Measurements from ENCODE around the gene BRAF.
"Not testable (repeated sequence)": the region's sequence is repeated elsewhere in the genome, so short reads cannot be mapped to it uniquely, and the experiment has no call there.

The BRAF gene

DNA sequence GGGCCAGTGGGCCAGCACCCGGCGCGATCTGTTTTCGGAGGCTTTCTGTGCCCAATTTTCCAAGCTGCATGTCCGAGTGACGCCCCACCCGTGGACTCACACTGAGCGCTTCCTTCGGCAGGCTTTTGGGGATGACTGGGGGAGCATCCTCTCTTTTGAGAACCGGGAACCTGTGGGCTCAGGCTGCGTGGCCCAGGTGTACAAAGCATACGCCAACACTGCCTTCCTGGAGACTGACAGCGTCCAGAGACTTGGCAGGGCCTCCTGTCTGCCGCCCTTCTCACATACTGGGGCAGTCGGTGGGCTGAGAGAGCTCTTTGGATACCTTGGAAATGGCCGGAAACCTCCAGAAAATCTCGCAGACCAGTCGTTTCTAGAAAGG, 251.0 kb downstream of the BRAF start:
- in situ Hi-C loops (cut with HindIII; ENCODE audit: low sequenced_read_pairs), result no loop called here
- peak overlapping the region; percentile 59 for H3K4me3 ChIP-seq (ENCODE audit: low read depth, low read length)
- DNase-seq (ENCODE audit: low read depth, low spot score), result no peak
- TF ChIP-seq, protein P1, sequence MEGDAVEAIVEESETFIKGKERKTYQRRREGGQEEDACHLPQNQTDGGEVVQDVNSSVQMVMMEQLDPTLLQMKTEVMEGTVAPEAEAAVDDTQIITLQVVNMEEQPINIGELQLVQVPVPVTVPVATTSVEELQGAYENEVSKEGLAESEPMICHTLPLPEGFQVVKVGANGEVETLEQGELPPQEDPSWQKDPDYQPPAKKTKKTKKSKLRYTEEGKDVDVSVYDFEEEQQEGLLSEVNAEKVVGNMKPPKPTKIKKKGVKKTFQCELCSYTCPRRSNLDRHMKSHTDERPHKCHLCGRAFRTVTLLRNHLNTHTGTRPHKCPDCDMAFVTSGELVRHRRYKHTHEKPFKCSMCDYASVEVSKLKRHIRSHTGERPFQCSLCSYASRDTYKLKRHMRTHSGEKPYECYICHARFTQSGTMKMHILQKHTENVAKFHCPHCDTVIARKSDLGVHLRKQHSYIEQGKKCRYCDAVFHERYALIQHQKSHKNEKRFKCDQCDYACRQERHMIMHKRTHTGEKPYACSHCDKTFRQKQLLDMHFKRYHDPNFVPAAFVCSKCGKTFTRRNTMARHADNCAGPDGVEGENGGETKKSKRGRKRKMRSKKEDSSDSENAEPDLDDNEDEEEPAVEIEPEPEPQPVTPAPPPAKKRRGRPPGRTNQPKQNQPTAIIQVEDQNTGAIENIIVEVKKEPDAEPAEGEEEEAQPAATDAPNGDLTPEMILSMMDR (IDR thresholded peaks at IDR 0.05; ENCODE audit: low read depth, low read length), result no peak

DNA sequence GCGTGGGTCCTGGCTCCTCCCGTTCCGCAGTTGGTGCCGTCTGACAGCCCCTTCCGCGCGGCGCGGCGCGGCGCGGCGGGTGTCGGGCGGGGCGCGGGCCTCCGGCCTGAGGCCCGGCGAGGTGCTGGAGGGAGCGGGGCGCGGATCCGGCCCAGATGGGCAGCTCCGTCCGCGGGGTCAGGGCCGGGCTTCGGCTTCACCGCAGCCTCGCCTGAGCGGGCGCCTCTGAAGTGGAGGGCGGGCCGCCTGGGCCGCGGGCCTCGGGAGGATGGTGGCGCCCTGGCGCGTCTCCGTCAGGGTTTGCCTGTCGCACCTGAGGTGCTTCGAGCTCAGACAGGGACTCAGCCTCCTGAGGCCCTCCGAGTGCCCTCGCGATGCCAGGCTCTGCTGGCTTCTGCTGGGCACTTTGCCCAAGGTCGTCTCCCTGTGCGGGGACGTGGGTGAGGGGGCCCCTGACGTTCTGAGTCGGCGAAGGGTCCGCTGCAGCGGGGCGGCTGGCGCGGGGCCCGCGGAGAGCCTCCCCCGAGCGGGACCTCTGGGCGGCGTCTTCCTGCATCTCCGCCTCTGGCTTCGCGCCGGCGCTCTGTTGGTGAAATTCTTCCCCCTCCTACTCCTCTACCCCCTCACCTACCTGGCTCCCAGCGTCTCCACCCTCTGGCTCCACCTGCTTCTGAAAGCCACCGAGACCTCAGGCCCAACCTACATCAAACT, 251.5 kb downstream of the BRAF start:
- H3K4me3 ChIP-seq (ENCODE audit: low read depth, low read length), result peak overlapping the region; percentile 59
- TF ChIP-seq, protein P1 (IDR thresholded peaks at IDR 0.05; ENCODE audit: low read depth, low read length), result no peak
- DNase-seq (ENCODE audit: low read depth, low spot score), result no peak
- in situ Hi-C loops (cut with HindIII; ENCODE audit: low sequenced_read_pairs), result no loop called here

DNA sequence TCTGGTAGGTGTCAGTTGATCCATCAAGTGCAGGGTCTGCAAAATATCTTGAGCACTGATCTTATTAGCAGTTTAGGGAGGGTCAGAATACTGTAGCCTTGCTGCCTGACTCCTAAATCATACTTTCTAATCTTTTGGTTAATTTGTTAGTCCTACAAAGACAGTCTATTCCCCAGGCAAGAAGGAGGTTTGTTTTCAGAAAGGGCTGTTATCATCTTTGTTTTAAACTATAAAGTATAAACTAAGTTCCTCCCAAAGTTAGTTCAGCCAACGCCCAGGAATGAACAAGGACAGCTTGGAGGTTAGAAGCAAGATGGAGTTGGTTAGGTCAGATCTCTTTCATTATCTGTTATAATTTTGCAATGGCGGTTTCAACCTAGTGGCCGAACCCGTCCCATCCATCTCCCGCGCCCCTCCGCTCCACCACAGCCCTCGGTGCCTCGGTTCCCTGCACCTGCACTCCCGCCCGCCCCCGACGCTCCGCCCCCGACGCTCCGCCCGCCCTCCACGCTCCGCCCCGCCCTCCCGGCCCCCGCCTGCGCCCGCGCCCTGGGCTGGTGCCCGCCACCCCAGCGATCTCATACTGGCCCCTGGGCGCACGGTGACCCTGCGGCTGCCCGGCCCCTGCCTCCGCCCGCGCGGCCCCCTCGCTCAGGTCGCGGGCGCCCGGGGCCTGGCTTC, 252.2 kb downstream of the BRAF start, which contains the start of gene ADCK2:
TSS of gene ADCK2 (plus strand) at position 564 of the 681 bp plus-strand sequence. CDS start 386 bp downstream, outside the sequence.
- no peak for DNase-seq (ENCODE audit: low read depth, low spot score)
- in situ Hi-C loops (cut with HindIII; ENCODE audit: low sequenced_read_pairs), result no loop called here
- TF ChIP-seq, protein P1 (IDR thresholded peaks at IDR 0.05; ENCODE audit: low read depth, low read length), result no peak
- peak within 1 kb of the TSS; percentile 59 for H3K4me3 ChIP-seq (ENCODE audit: low read depth, low read length)

DNA sequence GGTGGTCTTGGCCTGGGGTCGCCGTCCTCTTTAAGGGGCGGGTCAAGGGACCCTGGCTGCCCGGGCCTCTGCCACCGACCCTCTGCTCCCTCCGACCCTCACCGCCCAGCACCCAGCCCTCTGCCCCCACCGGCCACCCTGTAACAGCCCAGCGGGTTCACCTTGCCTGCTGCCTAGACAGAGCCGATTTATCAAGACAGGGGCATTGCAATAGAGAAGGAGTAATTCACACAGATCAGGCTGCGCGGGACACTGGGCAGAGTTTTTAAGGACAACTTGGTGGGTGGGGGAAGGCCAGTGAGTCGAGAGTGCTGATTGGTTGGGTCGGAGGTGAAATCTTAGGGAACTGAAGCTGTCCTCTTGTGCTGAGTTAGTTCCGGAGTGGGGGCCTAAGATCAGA, 252.8 kb downstream of the BRAF start:
- in situ Hi-C loops (cut with HindIII; ENCODE audit: low sequenced_read_pairs), result no loop called here
- no peak overlapping the region for H3K4me3 ChIP-seq (ENCODE audit: low read depth, low read length)
- no peak for DNase-seq (ENCODE audit: low read depth, low spot score)
- TF ChIP-seq, protein P1 (IDR thresholded peaks at IDR 0.05; ENCODE audit: low read depth, low read length), result no peak

DNA sequence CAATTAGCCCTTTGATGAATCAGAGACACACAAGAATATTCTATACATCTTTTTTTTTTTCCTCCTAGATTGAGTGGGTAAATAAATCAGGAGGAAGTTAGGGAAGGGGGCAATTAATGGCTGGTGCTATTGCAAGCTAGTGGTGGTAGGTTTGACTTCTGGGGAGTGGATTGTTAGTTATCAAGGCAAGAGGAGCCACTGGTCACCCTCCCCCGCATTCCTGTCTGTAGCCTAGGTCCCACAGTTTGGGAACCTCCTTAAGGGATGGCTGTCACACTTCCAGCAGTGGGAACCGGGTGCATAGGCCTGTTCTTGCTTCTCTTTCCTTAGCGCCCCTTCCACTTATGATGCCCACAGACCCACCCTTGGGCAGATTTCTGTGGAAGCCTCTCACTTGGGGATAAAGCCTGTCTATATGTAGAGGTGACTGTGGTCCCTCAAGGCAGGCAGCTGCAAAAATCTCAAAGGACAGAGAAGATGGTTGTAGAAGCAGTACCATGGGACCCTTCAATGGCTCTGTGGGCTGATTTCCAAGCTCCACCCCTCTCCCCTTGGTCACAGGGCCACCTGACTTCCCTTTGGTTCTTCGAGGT, 254.3 kb downstream of the BRAF start:
- DNase-seq (ENCODE audit: low read depth, low spot score), result no peak
- TF ChIP-seq, protein P1 (IDR thresholded peaks at IDR 0.05; ENCODE audit: low read depth, low read length), result no peak
- in situ Hi-C loops (cut with HindIII; ENCODE audit: low sequenced_read_pairs), result no loop called here
- H3K4me3 ChIP-seq (ENCODE audit: low read depth, low read length), result no peak overlapping the region

DNA sequence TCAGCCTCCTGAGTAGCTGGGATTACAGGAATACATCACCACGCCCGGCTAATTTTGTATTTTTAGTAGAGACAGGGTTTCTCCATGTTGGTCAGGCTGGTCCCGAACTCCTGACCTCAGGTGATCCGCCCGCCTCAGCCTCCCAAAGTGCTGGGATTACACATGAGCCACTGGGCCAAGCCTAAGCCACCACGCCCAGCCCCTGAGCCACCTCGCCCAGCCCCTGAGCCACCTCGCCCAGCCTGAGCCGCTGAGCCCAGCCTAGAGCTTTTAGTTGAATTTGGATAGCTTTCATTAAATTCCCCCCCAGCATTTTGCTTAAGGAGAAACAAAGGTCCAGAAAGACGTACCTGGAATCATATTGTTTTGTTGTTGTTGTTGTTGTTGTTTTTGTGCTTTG, 254.9 kb downstream of the BRAF start:
- DNase-seq (ENCODE audit: low read depth, low spot score); in situ Hi-C loops (cut with HindIII; ENCODE audit: low sequenced_read_pairs): not testable (repeated sequence)

DNA sequence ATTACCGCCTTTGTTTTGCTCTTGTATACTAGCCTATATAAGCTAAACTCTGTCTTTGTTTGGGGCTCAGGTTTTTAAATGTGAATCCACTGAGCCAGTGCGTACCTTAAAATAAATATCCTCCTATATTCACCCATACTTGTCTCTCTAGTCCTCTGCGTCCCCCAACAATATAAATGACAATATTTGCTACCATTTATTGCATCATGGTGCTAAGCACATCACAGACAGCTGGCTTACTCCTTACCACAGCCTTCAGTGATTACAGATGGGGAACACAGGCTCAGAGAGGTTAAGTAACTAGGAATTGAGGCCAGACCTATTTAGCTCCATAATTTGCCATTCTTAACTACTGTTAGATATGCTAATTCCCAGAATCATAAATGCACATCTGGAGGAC, 255.4 kb downstream of the BRAF start:
- in situ Hi-C loops (cut with HindIII; ENCODE audit: low sequenced_read_pairs), result no loop called here
- TF ChIP-seq, protein P1 (IDR thresholded peaks at IDR 0.05; ENCODE audit: low read depth, low read length), result no peak

More for the DNA sequence above, 254.9 kb downstream of the BRAF start:
- H3K4me3 ChIP-seq (ENCODE audit: low read depth, low read length), result not testable (repeated sequence)

More for the DNA sequence above, 255.4 kb downstream of the BRAF start:
- H3K4me3 ChIP-seq (ENCODE audit: low read depth, low read length), result no peak overlapping the region
- DNase-seq (ENCODE audit: low read depth, low spot score), result no peak
